Measurements from ENCODE around the gene TLE3. TPM values are rescaled to one million over a fixed set of nuclear protein-coding genes. Genes with fewer than 3 reads are reported as not detected.

Gene TLE3
- total and polyA plus RNA-seq, 2 of the 13 experiments (the other 11 are each of a cell fraction or from before 2014, with no cell fraction given), result 11.9 to 13.8 TPM

GRCh38 chr15:70039917-70040316, 57.8 kb downstream of the TLE3 start (continued):
- no peak for TF ChIP-seq AKNA (CRISPR knock-in tag; IDR thresholded peaks at IDR 0.05; ENCODE audit: borderline replicate concordance)

DNA sequence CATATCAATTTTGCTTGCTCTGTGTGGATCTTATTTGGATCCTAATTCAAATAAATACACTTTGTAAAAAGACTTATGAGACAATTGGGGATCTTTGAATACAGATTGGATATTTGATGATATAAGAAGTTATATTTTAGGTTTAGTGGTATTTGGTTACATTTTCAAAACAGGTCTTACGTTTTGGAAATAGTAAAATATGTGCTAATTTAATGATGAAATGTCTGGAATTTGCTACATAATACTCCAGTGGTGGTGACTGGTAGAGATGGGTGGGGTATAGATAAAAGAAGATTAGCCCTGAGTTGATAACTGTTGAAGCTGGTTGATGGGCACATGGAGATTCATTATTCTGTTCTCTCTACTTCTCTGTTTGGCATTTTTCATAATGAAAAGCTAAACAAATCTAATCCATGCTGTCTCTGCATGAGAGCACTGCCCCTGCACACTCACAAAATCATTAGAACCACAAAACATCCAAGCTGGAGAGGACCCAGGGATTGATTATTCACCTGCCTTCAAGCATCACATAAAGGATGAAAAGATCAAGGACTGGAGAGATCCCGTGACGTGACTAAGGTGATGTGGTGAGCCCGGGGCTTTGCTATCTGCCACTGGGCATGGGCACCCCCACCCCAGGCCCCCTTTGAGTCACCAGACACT, 58.9 kb downstream of the TLE3 start:
- Histone ChIP-seq H3K4me3 (replicated peaks in 1 of 3; ENCODE audit: insufficient read depth in 1 of 3, low read depth in 2 of 3, low read length in 3 of 3) (no peak overlapping the region), H3K36me3 (replicated peaks in 1 of 2; ENCODE audit: control insufficient read depth in 1 of 2, insufficient read depth in 2 of 2, low read length in 2 of 2) (no peaks in the 10 kb centered on the region), H3K9ac (ENCODE audit: insufficient read depth, low read depth, low read length) (no peak overlapping the region), H3K4me1 (ENCODE audit: insufficient read depth, low read length) (no peaks in the 10 kb centered on the region), H3K27me3 (ENCODE audit: control insufficient read depth in 1 of 2, insufficient read depth in 2 of 2, low read length in 2 of 2) (peaks cover 4 to 35% of the 10 kb centered on the region in 2 experiments; a peak in 4 of 5 replicates), H3K79me2 (ENCODE audit: insufficient read depth, low read length) (no peaks in the 10 kb centered on the region), H2AFZ (ENCODE audit: low read length) (no peak overlapping the region), H3K27ac (ENCODE audit: extremely low read length, insufficient read depth, low read length) (no peak overlapping the region), H3K4me2 (ENCODE audit: low read depth, low read length) (no peak overlapping the region), H4K20me1 (ENCODE audit: insufficient read depth, low read length) (0 out of 2 replicates have a peak, but pooled peaks cover 2% of the 10 kb centered on the region), H3K9me3 (ENCODE audit: low read length) (no peaks in the 10 kb centered on the region)
- no TSS peak for BruUV-seq (replicated peaks)
- in situ Hi-C loops (cut with HindIII; ENCODE audit: extremely low pct_ligation_motif_present, low pct_unique_long_range_greater_than_20kb) (no loop called here), intact Hi-C loops (cut with micrococcal nuclease; ENCODE audit: unreplicated experiment) (no loop called here)
- WGBS (ENCODE audit: low lambda C conversion rate), result under 1% methylated on average over 4 of the region's 4 CpGs
- CTCF ChIA-PET (ENCODE audit: low intra/inter-chr PET ratio, low total read pairs), result no interaction called here
- no peak for TF ChIP-seq GFI1 (CRISPR knock-in tag; IDR thresholded peaks at IDR 0.05; ENCODE audit: borderline replicate concordance)
- DNase-seq (ENCODE audit: low spot score), result no peak
- no peak for FAIRE-seq
- POLR2A ChIA-PET, result no interaction called here
- no peak for ATAC-seq
